HG03354 (cell line): Measurements from ENCODE around the gene FYB2.

ENCODE experiments used
- ATAC-seq: cut with Tn5 transposase; IDR thresholded peaks from one replicate; pipeline ENCODE4 v1.9.1; 2021; ENCODE audit warnings: mild to moderate bottlenecking; ENCODE audit not compliant: unreplicated experiment, poor library complexity, severe bottlenecking

Gene FYB2

DNA sequence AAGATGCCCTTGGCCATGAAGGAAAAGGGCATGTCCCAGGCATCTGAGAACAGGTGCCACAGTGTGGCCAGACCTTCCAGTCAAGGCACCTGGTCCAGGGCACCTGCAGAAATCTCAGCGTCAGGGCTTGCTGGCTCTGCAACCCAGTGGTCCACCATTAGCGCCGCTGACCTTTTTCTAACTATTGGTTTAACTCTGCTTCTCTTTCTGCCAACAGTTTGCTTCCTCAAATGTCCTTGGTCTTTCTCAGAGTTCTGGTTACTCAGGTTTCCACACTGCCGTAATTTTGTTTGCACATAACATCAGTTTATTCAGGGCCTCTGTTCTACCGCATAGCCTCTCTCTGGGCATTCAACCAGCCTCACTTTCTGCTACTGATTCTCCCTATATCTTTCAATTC, 16.5 kb upstream of the FYB2 start:
- ATAC-seq = no peak

DNA sequence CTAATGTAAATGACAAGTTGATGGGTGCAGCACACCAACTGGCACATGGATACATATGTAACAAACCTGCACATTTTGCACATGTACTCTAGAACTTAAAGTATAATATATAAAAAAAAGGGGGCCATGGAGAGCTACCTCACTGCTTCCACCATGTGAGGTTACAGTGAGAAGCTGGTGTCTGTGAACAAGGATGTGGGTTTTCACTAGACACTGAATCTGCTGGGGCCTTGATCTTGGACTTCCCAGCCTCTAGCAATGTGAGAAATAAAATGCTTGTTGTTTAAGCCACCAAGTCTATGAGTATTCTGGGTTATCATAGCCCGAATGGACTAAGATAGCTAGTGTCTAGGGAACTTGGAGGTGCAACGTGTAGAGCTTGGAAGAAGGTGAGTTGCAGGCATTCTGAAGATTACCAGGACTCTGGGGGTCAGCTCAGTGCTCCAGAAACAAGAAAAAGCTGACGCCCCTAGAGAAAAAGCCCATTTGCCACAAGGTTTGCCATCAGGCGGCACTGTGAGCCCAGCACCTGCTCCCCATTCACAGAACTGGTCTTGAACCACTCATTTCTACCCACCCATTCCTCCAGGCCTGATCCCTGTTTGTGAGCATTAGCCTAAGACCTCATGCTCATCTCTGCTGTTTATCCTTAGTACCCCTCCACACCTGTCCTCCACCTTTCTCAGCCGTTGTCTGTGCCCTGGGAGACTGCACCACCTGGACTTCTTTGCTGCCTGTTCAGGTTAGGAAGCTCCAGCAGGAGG, 15.1 kb upstream of the FYB2 start:
- ATAC-seq = no peak

DNA sequence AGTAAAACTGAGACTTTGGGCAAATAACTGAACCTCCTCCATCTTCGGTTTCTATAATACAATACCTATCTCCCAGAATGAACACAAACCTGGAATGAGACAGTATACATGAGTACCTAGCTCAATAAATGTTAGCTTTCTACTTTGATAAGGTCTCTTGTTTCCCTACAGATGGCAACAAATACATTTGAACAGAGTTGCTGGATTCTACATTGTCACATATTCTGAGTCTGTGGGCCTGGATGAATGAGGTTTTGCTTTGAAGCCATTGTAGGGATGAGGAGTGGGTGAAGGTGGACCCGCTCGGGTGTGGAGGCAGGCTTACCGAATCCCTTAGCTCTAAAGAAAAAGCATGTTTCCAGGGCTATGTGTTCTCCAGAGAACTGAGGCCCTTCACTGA, 13.9 kb upstream of the FYB2 start:
- ATAC-seq = no peak

DNA sequence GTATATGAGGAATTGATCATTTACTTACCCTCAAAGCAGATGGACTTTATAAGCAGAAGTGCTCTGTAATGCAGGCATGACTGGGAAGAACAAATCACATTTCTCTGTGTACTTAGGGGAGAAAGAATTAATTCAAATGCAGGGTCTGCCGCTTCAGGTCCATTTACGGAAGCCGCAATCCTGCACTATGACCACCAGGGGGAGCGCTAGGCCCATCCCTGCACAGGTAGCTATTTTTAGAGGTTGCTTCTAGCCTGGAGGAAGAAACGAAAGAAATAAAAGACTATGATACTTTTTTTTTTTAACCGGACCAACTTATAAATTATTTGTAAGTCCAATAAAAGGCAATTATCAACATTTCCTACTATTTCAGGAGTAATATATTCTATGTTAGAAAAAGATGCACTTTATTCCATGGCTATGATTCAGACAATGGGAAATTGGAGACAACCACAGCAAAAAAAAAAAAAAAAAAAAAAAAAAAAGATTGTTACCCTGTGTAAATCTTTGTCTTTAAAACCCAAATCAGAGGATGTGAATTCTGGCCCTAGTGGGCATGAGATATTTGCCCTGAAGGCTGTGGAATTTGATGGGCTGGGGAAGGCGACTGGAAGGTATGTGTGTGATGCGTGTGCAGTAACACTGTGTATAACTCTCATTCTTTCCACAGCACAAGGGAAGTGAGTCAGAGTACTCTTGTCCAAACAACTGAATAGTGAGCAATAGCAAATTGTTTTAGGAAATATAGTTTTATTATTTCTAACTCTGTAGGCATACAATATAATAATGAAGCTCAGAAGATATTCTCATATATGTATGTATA, 12.9 kb upstream of the FYB2 start:
- peak; percentile 91 for ATAC-seq

DNA sequence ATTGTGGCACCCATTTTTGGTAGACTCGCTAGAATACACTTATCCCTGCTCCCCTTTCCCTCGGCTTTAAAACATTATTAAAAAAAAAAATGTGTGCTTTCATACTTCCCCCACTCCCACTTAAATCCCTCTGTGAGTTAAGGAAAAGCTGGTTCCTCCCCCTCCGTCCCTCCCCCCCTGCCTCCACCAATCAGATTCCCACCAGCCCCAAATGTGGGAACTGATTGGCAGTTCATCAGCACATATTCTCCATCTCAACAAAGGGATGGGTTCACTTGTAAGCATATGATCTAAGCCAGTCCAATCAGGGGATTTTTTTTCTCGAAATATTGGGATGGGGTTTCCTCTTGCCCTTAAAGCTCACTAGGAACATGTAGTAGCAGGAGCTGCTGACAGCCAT, 10.8 kb upstream of the FYB2 start:
- no peak for ATAC-seq

DNA sequence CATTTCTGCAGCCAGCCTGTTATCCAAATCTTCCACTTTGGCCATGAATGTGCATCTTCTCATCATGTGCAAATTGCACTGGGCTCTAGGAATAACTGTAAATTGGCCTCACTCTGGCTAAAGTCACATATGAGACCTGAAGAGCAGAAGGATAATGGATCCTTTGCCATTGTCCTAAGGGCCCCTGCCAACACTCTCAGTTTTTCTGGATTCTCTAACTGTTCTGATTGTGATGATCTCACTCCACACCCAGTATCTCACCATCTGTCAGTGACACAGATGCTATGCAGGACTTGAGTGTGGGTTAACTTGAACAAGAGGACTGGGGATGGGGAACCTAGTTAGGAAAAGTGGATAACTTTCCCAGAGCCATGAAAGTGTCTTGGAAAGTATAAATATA, 8.5 kb upstream of the FYB2 start:
- no peak for ATAC-seq

DNA sequence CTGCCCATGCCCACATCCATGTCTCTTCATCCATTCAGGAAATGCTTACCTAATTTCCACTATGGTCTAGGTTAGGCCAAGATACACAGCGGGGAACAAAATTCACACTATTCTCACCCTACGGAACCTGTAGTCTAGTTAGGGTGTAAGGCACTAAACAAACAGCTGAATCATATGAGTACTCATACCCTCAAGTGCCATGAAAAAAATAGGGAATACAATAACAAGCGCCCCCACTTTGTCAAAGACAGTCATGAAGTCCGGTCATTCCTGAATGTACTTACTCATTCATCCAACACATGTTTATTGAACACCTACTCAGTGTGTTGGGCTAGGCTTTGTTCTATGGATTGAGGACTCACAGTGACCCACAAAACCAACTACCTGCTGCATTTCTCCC, 6.2 kb upstream of the FYB2 start:
- ATAC-seq = no peak

DNA sequence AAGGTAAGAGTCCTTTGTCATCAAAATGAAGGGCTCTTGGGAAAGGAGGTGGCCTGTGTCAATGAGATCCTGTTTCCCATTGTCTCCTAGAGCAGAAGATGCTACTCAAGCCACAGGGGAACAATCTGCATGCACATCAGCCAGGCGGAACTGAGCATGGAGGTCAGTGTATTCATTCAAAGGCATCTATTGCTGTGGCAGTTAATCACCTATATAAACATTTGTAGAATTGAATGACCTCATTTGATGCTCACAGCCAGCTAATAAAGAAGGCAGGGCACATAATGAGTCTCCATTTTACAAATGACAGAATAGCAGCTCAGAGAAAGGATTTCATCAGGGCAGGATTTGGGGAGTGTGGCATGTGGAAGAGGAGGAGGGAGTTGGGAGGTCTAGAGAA, 5.7 kb upstream of the FYB2 start:
- no peak for ATAC-seq

DNA sequence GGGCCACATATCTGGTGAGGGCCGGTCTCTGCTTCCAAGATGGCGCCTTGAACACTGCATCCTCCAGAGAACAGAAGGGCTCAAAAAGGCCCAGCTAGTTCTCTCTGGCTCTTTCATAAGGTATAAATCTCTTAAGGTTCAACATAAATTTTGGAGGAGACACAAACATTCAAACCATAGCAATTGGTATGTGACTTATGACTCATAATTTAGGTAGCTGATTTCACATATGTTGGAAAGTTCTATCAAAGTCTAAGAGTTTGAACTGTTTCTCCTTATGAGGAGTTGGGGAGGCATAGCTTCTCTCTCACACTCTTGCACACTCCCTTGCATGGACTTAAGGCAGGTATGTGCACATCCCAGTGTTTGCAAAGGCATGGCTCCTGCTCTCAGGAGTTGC, 5.1 kb upstream of the FYB2 start:
- no peak for ATAC-seq

DNA sequence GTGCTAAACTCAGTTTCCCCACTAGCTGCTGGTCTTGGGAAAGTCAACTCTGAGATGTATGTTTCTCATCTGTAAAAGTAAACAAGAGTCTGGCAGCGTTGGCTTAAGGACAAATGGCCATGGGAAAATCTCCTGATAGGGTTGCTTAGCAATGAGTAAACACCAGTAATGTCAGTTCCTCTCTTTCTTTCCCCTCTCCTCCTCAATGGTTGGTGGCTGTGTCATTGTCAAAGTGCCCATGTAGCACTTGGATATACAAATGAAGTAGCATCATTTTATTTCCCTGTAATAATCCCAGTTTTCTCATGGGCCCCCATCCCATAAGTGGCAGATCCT, 2.2 kb upstream of the FYB2 start:
- ATAC-seq = no peak

DNA sequence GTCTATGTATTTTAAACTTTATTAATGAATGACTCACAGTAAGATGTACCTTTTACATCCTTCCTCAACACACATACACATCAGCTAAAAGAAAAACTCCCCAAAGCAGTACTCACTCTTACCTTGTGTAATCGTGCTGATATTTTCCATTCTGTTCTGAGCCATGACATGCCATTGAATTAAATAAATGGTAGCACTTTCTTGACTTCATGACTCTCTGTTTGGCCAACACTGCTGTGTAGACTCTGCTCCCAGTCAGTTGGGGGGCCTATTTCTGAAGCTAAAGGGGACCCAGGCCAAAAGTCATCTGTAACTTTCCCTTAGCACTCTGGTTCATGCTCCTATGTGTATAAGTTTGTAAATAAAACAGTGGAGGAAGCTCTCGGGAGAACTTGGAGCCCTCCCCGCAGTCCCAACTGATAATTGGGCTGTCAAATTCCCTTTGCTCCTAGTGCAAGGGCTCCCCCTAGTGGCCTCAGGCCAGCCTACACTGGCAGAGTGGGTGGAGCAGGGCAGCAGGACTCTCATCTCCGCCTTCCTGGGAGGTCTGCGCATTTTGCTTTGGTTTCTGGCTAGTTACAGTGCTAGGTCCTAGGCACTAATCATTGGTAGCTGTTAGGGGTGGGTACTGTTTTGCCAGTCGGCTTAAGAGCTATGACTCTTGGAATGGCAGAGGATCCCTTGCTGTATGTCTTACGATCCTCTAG, 1.7 kb upstream of the FYB2 start:
- ATAC-seq = peak; percentile 83

DNA sequence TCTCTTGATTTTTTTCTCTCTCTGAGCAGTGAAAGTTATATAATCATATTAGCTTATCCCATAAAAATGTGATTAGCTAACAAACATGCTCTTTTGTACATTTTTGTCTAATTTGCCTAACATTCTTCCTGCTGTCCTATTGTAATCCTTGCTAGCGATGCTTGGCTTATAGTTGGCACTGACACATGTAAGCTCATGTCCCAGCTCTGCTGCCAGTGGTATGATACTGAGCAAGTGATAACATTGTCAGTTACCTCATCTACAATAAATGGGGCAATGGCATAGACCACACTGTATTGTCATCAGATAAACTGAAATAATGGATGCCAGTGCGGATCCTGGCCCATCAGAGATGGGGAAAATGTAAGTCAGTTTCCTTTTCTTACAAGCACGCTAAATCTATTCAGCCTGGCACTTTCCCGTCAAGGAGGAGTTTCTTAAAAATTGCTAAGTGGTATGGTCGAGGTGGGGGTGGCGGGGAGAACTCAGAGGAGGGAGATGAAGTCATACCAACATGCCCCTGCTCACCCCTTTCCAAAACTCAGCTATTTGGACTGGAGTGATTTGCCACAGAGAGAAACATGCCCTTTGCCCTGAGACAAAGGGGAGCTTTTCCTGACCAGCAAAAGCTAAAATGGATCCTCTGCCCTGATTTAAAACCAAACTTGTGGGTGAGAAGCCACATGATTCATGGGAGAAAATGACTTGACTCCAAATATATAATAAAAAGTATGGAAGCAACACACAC, 1.3 kb downstream of the FYB2 start:
- ATAC-seq = no peak

DNA sequence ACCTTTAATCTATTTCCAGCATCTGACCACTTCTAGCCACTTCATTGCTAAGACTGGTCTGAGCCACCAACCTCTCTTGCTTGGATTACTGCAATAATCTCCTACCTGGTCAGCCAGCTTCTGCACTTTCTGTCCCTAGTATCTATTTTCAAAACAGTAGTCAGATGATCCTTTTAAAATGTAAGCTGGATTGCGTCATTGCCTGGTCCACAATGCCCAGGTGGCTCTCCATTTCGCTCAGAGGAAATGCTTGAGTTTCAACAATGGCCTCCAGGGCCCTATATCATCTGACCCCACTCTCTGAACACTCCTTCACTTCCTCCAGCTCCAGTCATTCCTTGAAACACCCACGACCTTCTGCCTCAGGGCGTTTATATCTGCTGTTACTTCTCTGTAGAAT, 2.3 kb downstream of the FYB2 start:
- ATAC-seq = peak; percentile 63

DNA sequence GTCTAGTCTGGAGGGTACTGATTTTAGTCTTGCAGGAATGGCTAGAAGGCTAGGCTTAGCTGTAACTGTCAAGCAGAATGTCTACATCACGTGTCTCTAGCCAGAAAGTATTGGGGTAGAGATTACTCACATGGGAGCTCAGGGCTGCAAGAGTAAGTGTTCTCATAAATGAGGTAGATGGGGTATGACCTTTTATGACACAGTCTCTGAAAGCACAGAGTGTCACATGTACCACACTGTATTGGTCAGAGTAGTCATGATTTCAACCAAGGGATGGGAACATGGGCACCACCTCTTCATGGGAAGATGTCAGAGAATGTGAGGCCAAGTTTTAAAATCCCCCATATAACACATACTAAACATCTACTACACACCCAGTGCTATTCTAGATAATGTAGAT, 2.9 kb downstream of the FYB2 start:
- ATAC-seq = no peak

DNA sequence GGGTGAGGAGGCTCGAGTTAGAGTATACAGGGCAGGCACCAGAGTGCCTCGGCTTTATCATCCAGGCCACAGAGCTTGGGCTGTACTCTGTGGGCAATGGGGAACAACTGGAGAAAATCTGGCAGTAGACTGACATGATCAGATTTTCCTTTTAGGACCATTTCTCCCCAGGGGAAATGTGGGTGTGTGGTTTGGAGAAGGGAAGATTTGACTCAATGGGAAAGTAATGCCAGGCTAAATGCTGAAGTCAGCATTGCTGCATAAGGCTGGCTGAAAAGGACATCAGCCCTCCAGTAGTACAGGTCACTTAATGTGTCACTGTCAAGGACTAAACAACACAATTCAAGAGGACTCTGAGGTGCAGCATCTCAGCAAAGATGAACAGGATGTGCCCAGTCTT, 5.0 kb downstream of the FYB2 start:
- no peak for ATAC-seq

DNA sequence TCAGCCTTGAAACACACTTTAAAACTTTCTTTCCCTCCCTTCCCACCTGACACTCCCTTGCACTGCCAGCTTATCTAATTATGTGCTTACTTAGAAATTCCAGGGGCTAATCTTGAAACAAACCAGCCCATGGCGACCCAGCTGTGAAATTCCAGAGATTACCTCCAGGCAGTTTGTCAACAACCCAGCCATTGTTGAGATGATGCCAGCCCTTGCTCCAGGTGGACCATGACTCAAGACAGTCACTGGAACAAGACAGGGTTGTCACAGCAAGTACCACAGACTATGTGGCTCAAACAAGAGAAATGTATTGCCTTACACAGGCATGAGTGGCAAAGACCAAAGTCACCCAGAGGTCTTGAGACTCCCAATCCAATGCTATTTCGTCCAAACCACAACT, 7.9 kb downstream of the FYB2 start:
- no peak for ATAC-seq

DNA sequence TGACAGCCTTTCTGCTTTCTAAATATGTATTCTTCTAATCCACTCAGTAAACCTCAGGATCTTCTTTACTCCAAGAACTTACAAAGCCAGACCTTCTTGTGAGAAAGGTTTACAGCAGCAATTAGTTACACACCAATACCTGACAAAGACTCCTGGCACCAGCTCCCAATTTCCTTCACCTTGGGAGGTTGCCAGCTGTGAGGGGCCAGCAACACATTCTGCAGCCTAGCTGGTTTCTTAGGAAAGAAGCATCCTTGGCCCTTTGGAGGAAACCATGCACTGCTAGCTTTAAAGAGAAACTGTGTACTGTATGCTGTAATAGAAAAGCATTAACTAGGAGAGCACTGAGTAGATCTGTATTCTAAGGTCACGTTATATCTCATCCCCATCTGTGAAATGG, 10.8 kb downstream of the FYB2 start:
- ATAC-seq = no peak

DNA sequence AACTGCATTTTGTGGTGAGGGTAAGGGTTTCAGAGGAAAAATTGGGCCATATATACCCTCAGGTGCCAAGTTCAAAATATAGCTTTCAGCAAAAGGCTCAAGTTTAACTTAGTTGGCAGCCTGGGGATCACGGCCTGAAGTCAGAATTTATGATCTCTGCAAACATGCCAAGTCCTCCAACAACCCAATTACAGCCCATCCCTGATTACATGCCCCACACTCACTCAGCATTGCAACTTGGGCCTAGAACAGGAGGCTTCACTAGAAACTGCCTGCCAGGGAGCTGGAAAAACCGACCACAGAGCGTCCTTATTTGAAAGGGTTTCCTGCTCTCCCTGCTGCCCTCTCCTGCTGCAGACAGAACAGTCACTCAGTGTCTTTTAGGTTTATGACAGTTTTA, 12.4 kb downstream of the FYB2 start:
- ATAC-seq = no peak

DNA sequence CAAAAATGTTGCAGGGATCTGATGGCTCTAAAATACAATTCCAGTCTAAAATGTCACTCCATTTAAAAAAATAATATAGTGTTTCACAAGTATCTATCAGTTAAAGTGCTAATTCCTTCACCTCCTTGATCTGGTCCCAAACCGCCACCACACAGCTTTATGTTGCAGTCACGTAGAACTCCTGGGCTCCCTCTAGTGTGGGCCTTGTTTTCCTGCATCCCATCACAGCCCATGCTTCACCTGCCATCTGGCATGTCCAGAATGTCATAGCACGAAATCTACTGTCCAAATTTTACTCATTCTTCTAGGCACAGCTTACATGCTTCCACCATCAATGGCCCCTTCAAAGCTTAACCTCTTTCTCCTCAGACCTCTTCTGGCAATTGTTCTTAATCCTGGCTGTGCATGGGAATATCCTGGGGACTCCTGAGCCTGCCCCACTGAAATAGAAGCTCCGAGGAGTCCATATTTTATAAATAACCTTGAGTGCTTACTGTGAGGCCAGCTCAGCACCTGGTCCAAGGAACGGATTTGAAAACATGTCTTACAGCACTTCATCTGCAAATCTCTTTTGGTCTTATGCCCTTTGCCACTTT, 15.5 kb downstream of the FYB2 start:
- ATAC-seq = peak; percentile 66
